HG02852 (cell line): Measurements from ENCODE around the gene FAM180A.
"Not testable (repeated sequence)": the region's sequence is repeated elsewhere in the genome, so short reads cannot be mapped to it uniquely, and the experiment has no call there.

Experiments
- ATAC-seq: cut with Tn5 transposase; IDR thresholded peaks from one replicate; pipeline ENCODE4 v1.9.1; 2021; ENCODE audit warnings: mild to moderate bottlenecking, moderate library complexity; ENCODE audit not compliant: unreplicated experiment

The FAM180A gene

GRCh38 chr7:135715055-135715522, 33.5 kb downstream of the FAM180A start:
- ATAC-seq = no peak

DNA sequence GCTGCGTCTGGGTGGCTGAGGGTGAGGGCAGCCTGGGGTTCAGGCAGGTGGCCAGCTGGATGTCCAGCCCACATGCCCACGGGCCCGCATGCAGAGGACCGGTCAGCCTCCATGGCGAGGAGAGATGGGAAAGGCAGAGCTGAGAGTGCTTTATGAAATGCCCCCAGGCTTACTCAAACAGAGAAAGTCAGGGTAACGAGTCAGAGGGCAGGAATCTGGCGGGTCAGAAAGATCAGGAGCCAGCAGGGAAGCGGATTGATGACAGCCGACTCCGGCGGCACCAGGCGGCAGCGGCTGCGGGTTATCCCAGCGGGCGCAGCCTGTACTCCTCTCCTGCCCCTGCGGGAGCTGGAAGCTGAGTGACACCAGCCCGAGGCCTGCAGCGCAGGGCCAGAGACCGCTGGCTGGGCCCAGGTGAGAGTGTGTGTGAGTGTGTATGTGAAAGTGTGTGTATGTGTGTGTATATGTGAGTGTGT, 34.0 kb downstream of the FAM180A start:
- no peak for ATAC-seq

GRCh38 chr7:135713836-135714470, 34.7 kb downstream of the FAM180A start:
- no peak for ATAC-seq

GRCh38 chr7:135712796-135713195, 35.8 kb downstream of the FAM180A start:
- ATAC-seq = no peak

- ATAC-seq = no peak
These were observed 36.3 kb downstream of the FAM180A start for GRCh38 chr7:135712182-135712782.

DNA sequence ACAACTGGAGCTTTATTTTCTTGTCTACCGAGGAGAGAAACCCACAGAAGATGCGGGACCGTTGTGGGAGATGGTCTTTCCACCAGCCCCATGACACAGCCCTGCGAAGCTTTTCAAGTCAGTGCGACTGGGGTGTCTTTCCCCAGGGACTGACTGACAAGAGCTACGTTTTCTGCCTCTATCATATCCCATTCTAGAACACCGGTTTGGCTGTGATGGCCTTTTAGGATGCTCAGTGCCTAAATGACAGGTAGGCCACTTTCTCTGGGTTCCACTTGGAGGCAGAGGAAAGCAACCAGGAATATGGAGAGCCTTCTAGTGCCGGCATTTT, 37.5 kb downstream of the FAM180A start:
- no peak for ATAC-seq

GRCh38 chr7:135710417-135711138, 38.0 kb downstream of the FAM180A start:
- no peak for ATAC-seq

DNA sequence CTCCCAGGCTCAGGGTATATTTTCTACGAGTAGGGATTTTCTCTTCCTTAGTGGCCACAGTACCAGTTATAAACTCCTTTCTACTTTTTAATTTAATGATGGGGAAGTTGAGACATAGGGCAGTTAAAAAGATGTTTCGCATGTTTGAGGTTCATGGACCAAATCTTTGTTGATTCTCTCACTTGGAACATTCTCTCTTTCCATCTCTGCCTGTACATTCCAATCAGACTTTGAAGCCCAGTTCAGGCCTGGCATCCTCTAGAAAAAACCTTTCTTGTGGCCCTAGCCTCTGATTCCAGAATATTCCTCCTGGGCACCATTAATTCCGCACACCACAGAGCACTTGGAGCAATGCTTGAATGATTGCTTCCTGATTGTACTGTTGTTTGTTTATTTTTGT, 39.1 kb downstream of the FAM180A start:
- no peak for ATAC-seq

DNA sequence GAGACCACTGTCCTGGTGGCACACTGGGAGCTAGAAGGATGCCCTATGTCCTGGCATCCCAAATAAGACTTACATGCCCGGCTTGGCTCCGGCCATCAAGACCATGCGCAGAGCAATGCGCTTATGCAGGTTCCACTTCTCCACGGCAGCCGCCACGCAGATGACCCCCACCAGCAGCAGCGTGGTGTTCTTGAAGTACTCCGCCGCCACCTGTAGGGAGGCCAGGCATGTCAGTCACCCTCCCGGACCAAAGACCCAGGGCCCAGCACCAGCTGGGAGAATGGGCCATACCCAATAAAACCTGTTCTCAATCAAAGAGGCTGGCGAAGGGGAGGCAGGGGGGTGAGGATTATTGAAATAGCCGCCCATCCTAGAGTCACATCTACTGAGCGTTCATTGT, 40.6 kb downstream of the FAM180A start:
- ATAC-seq = no peak

DNA sequence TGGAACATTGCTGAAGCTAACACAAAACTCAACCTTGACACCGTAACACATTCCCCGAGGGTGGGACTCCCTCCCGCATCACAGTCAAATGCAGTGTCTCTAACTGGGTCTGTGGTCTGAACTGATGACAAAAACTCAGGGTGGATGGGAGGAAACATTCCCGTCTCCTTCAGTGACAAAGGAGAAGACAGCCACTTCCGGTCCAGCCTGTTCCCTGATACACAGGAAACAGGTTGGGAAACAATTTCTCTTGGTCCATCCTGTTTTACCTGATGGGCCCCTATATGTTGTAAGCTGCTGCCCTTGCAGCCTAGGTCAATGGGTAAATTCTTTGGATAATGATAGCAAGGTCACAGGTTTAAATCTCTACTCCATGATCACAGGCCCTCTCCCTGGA, 41.0 kb downstream of the FAM180A start:
- ATAC-seq = no peak

DNA sequence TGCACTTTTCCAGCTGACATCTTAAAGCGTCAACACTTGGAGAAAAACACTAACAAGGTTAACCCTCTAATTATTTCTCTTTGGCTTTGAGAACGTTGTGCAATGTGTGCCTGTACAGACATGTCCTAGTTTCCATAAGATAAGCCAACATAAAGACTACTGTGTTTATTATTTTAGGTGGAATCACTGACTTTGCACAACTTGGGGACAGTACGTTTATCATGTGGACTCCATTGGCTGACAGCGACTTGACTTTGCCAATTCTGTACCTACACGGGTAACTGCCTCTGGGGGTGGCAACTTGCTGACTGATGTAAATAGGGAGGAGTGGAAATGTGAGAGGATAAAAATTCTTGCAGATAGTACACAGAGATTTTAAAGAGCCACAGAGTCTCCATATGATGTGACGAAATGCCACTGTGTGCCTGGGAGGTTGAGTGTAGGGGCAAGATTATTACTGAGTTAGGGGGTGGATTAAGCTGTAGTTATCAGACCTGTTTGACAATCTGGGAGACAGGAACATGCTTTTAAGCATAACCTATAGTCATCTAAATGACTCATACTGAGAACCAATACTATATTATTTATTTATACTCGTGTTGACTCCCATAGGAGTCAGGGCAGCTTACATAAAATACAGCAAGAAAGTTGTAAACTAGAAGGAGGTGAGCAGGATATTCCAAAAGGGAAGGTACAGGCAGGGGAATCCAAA, 41.6 kb downstream of the FAM180A start:
- ATAC-seq = no peak

- no peak for ATAC-seq
These were observed 42.4 kb downstream of the FAM180A start for GRCh38 chr7:135706038-135706742.

GRCh38 chr7:135704698-135705097, 43.9 kb downstream of the FAM180A start:
- no peak for ATAC-seq

DNA sequence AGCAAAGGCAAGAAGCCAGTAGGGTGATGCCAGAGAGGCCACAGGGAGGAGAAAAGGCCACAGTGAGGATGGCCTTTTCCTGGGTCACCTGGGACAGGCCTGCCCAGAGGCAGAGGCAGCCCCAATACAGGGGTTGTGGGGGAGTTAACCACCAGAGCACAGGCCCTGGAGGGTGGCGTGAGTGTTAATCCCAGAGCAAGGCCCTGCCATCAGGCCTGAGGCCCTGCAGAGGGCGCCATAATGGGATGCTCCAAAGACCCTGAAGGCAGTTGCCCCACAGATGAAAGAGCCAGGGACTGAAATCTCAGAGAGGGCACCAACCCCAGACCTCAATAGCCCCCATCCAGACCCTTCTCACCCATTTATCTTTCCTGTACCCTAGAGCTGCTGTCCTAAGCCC, 44.5 kb downstream of the FAM180A start:
- no peak for ATAC-seq

DNA sequence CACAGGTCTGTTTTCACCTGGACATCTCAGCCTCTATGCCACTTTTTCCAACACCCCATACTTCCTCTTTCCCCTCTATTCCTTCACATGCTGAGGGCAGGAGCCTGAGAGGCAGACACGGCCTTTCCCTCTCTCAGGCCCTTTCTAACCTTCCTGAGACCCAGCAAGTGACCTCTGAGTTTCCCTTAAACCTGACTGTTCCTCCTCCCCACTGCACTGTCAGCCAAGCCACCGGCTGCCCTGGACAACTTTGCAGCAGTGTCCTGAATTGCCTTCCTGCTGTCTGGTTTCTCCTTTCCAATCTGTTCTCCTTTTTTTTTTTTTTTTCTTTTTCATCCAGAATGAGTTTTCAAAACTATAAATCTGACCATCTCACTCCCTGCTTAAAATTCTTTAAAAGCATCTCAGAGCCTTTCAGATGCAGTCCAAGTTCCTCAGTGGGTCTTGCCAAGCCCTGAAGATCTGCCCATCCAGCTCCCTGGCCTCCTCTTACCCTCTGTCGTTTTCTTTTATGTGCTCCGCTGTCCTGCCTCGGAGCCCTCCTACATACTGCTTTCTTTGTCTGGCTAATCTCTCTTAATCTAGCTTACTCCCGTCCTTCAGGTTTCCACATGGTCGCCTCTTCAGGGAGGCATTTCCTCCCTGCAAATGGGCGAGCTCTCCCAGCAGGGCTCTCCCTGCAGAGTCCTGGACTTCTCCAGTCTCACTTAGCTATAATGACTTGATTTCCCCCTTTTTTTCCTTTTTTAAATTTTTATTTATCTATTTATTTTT, 51.1 kb downstream of the FAM180A start:
- ATAC-seq = no peak

DNA sequence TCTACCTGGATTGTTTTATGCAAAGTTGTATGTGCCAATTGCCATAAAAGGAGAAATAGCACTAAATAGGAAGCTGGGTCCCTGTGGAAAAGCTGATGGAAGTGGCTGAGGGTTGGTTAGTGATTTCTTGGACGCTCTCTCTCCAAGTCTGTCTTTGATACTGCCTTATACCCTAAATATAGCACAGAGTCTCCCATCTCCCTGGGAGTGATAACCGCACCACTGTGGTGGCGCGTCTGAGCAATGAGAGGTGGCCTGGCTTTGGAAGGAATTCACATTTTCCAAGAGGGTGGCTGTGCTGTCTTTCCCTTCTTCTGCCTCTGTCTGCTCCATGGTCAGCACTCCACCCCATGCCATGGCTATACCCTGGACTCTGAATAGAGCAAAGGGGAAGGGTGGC, 55.1 kb downstream of the FAM180A start:
- no peak for ATAC-seq

- ATAC-seq = not testable (repeated sequence)
These were observed 56.0 kb downstream of the FAM180A start for GRCh38 chr7:135692606-135693005.

DNA sequence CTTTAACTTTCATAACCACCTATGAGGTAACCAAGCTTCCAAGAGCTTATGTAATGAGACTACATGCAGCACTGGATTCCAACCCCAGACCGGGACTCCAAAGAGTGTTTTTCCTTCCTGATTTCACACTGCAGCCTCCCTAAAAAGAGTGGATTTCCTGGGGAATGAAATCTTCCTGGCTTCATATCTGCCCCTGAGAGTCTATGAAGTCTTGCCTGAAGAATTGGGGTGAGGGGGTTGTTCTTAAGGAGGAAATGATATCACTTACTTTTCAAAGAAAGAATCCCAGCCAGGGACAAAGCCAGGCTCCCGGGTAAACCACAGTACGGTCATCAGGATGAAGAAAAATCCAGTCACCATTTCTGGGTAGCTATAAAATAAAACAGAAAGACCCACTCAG, 56.6 kb downstream of the FAM180A start:
- ATAC-seq = no peak

GRCh38 chr7:135690566-135690965, 58.0 kb downstream of the FAM180A start:
- ATAC-seq = no peak

- ATAC-seq = no peak
These were observed 61.1 kb downstream of the FAM180A start for GRCh38 chr7:135687466-135687865.
